ENCODE data around the gene FARS2.
A peak's percentile ranks its signal among the peaks of the same experiment; 100 is the strongest.
"Not testable (repeated sequence)": the region's sequence is repeated elsewhere in the genome, so short reads cannot be mapped to it uniquely, and the experiment has no call there.

The FARS2 gene

GRCh38 chr6:5683747-5684146 lies 422.4 kb downstream of the FARS2 start:
- not testable (repeated sequence) for H3K9me3 ChIP-seq (ENCODE audit: control insufficient read depth, low read length); H3K36me3 ChIP-seq (ENCODE audit: control insufficient read depth, insufficient read depth, low read length, severe bottlenecking); H3K27me3 ChIP-seq (replicated peaks; ENCODE audit: control insufficient read depth, insufficient read depth, low read length); DNase-seq (ENCODE audit: low read depth); H3K4me3 ChIP-seq (ENCODE audit: low read length); H3K9ac ChIP-seq (ENCODE audit: low read length)
- peaks cover 12% of the 10 kb centered on the region for H3K4me1 ChIP-seq (ENCODE audit: control insufficient read depth, insufficient read depth, low read length)

GRCh38 chr6:5684320-5685053 lies 423.2 kb downstream of the FARS2 start:
- DNase-seq (ENCODE audit: low read depth): peak; percentile 41
- no peaks in the 10 kb centered on the region for H3K27me3 ChIP-seq (replicated peaks; ENCODE audit: control insufficient read depth, insufficient read depth, low read length)

GRCh38 chr6:5693225-5694145 lies 432.2 kb downstream of the FARS2 start:
- H3K4me1 ChIP-seq (ENCODE audit: control insufficient read depth, insufficient read depth, low read length): peaks cover 16% of the 10 kb centered on the region
- peaks cover 17% of the 10 kb centered on the region for H3K9me3 ChIP-seq (ENCODE audit: control insufficient read depth, low read length)
- H3K27me3 ChIP-seq (replicated peaks; ENCODE audit: control insufficient read depth, insufficient read depth, low read length): no peaks in the 10 kb centered on the region
- DNase-seq (ENCODE audit: low read depth): no peak
- no peaks in the 10 kb centered on the region for H3K36me3 ChIP-seq (ENCODE audit: control insufficient read depth, insufficient read depth, low read length, severe bottlenecking)
- H3K9ac ChIP-seq (ENCODE audit: low read length): no peak overlapping the region
- H3K4me3 ChIP-seq (ENCODE audit: low read length): no peak overlapping the region

More at GRCh38 chr6:5684320-5685053, 423.2 kb downstream of the FARS2 start:
- no peak overlapping the region for H3K4me3 ChIP-seq (ENCODE audit: low read length)
- H3K36me3 ChIP-seq (ENCODE audit: control insufficient read depth, insufficient read depth, low read length, severe bottlenecking): no peaks in the 10 kb centered on the region
- H3K9ac ChIP-seq (ENCODE audit: low read length): no peak overlapping the region
- no peaks in the 10 kb centered on the region for H3K9me3 ChIP-seq (ENCODE audit: control insufficient read depth, low read length)
- peaks cover 12% of the 10 kb centered on the region for H3K4me1 ChIP-seq (ENCODE audit: control insufficient read depth, insufficient read depth, low read length)

GRCh38 chr6:5695260-5696245 lies 434.2 kb downstream of the FARS2 start:
- Histone ChIP-seq H3K9ac (ENCODE audit: low read length) (peak overlapping the region; percentile 27), H3K9me3 (ENCODE audit: control insufficient read depth, low read length) (peaks cover 17% of the 10 kb centered on the region), H3K36me3 (ENCODE audit: control insufficient read depth, insufficient read depth, low read length, severe bottlenecking) (no peaks in the 10 kb centered on the region), H3K27me3 (replicated peaks; ENCODE audit: control insufficient read depth, insufficient read depth, low read length) (no peaks in the 10 kb centered on the region), H3K4me3 (ENCODE audit: low read length) (peak overlapping the region; percentile 7), H3K4me1 (ENCODE audit: control insufficient read depth, insufficient read depth, low read length) (peaks cover 19% of the 10 kb centered on the region)
- DNase-seq (ENCODE audit: low read depth): peak; percentile 45

GRCh38 chr6:5697508-5697907 lies 436.2 kb downstream of the FARS2 start:
- DNase-seq (ENCODE audit: low read depth): peak; percentile 32
- no peaks in the 10 kb centered on the region for H3K27me3 ChIP-seq (replicated peaks; ENCODE audit: control insufficient read depth, insufficient read depth, low read length)
- no peak overlapping the region for H3K4me3 ChIP-seq (ENCODE audit: low read length)
- H3K4me1 ChIP-seq (ENCODE audit: control insufficient read depth, insufficient read depth, low read length): peaks cover 19% of the 10 kb centered on the region
- no peaks in the 10 kb centered on the region for H3K36me3 ChIP-seq (ENCODE audit: control insufficient read depth, insufficient read depth, low read length, severe bottlenecking)
- H3K9ac ChIP-seq (ENCODE audit: low read length): no peak overlapping the region
- peaks cover 17% of the 10 kb centered on the region for H3K9me3 ChIP-seq (ENCODE audit: control insufficient read depth, low read length)

- DNase-seq (ENCODE audit: low read depth): no peak
These were observed 437.0 kb downstream of the FARS2 start for GRCh38 chr6:5698318-5698717.

GRCh38 chr6:5699064-5699463 lies 437.8 kb downstream of the FARS2 start:
- not testable (repeated sequence) for H3K4me3 ChIP-seq (ENCODE audit: low read length); DNase-seq (ENCODE audit: low read depth); H3K27me3 ChIP-seq (replicated peaks; ENCODE audit: control insufficient read depth, insufficient read depth, low read length); H3K36me3 ChIP-seq (ENCODE audit: control insufficient read depth, insufficient read depth, low read length, severe bottlenecking); H3K9ac ChIP-seq (ENCODE audit: low read length); H3K9me3 ChIP-seq (ENCODE audit: control insufficient read depth, low read length)
- peaks cover 19% of the 10 kb centered on the region for H3K4me1 ChIP-seq (ENCODE audit: control insufficient read depth, insufficient read depth, low read length)

More at GRCh38 chr6:5698318-5698717, 437.0 kb downstream of the FARS2 start:
- Histone ChIP-seq H3K4me3 (ENCODE audit: low read length) (no peak overlapping the region), H3K4me1 (ENCODE audit: control insufficient read depth, insufficient read depth, low read length) (peaks cover 19% of the 10 kb centered on the region), H3K9me3 (ENCODE audit: control insufficient read depth, low read length) (peaks cover 16% of the 10 kb centered on the region), H3K36me3 (ENCODE audit: control insufficient read depth, insufficient read depth, low read length, severe bottlenecking) (no peaks in the 10 kb centered on the region), H3K27me3 (replicated peaks; ENCODE audit: control insufficient read depth, insufficient read depth, low read length) (no peaks in the 10 kb centered on the region), H3K9ac (ENCODE audit: low read length) (no peak overlapping the region)

- Histone ChIP-seq H3K4me1 (ENCODE audit: control insufficient read depth, insufficient read depth, low read length) (peaks cover 13% of the 10 kb centered on the region), H3K9ac (ENCODE audit: low read length) (no peak overlapping the region), H3K27me3 (replicated peaks; ENCODE audit: control insufficient read depth, insufficient read depth, low read length) (no peaks in the 10 kb centered on the region), H3K9me3 (ENCODE audit: control insufficient read depth, low read length) (no peaks in the 10 kb centered on the region), H3K36me3 (ENCODE audit: control insufficient read depth, insufficient read depth, low read length, severe bottlenecking) (no peaks in the 10 kb centered on the region), H3K4me3 (ENCODE audit: low read length) (no peak overlapping the region)
- no peak for DNase-seq (ENCODE audit: low read depth)
These were observed 439.9 kb downstream of the FARS2 start for GRCh38 chr6:5701174-5701573.

GRCh38 chr6:5704708-5705107 lies 443.4 kb downstream of the FARS2 start:
- Histone ChIP-seq H3K4me1 (ENCODE audit: control insufficient read depth, insufficient read depth, low read length) (no peaks in the 10 kb centered on the region), H3K4me3 (ENCODE audit: low read length) (no peak overlapping the region), H3K9me3 (ENCODE audit: control insufficient read depth, low read length) (no peaks in the 10 kb centered on the region), H3K9ac (ENCODE audit: low read length) (no peak overlapping the region), H3K36me3 (ENCODE audit: control insufficient read depth, insufficient read depth, low read length, severe bottlenecking) (no peaks in the 10 kb centered on the region), H3K27me3 (replicated peaks; ENCODE audit: control insufficient read depth, insufficient read depth, low read length) (no peaks in the 10 kb centered on the region)
- no peak for DNase-seq (ENCODE audit: low read depth)

GRCh38 chr6:5705252-5705651 lies 443.9 kb downstream of the FARS2 start:
- no peak for DNase-seq (ENCODE audit: low read depth)
- no peaks in the 10 kb centered on the region for H3K27me3 ChIP-seq (replicated peaks; ENCODE audit: control insufficient read depth, insufficient read depth, low read length)
- no peaks in the 10 kb centered on the region for H3K4me1 ChIP-seq (ENCODE audit: control insufficient read depth, insufficient read depth, low read length)
- H3K9ac ChIP-seq (ENCODE audit: low read length): no peak overlapping the region
- no peak overlapping the region for H3K4me3 ChIP-seq (ENCODE audit: low read length)
- no peaks in the 10 kb centered on the region for H3K9me3 ChIP-seq (ENCODE audit: control insufficient read depth, low read length)
- H3K36me3 ChIP-seq (ENCODE audit: control insufficient read depth, insufficient read depth, low read length, severe bottlenecking): no peaks in the 10 kb centered on the region
